GM20431 (cell line): Measurements from ENCODE around the gene SULT4A1.
"Not testable (repeated sequence)": the region's sequence is repeated elsewhere in the genome, so short reads cannot be mapped to it uniquely, and the experiment has no call there.

Source experiments
- in situ Hi-C: fragments of 300-500 bp; cut with MseI, MboI; formaldehyde crosslinking; loops from one replicate; pipeline ENCODE4 v1.15.0; 2020; ENCODE audit warnings: low sequenced_read_pairs; ENCODE audit not compliant: unreplicated experiment

The SULT4A1 gene

GRCh38 chr22:43862074-43862881 is at the start of gene SULT4A1:
Gene SULT4A1, minus strand, starts transcription at chr22:43862513. Its CDS starts 131 bp downstream, at chr22:43862382.
- in situ Hi-C loops: no loop called here

- in situ Hi-C loops: no loop called here
These were observed 49.0 kb upstream of the SULT4A1 start for GRCh38 chr22:43911351-43911750.

- in situ Hi-C loops: no loop called here
These were observed 47.9 kb upstream of the SULT4A1 start for GRCh38 chr22:43910178-43910695.

- in situ Hi-C loops: no loop called here
These were observed 47.4 kb upstream of the SULT4A1 start for GRCh38 chr22:43909708-43910107.

GRCh38 chr22:43905681-43906080 is 43.4 kb upstream of the SULT4A1 start:
- in situ Hi-C loops: no loop called here

- in situ Hi-C loops: not testable (repeated sequence)
These were observed 42.1 kb upstream of the SULT4A1 start for GRCh38 chr22:43904412-43904811.

- in situ Hi-C loops: not testable (repeated sequence)
These were observed 40.7 kb upstream of the SULT4A1 start for GRCh38 chr22:43903033-43903432.

GRCh38 chr22:43901976-43902643 is 39.8 kb upstream of the SULT4A1 start:
- in situ Hi-C loops: no loop called here

GRCh38 chr22:43900206-43900605 is 37.9 kb upstream of the SULT4A1 start:
- in situ Hi-C loops: no loop called here

GRCh38 chr22:43897751-43898261 is 35.5 kb upstream of the SULT4A1 start:
- in situ Hi-C loops: no loop called here

- in situ Hi-C loops: no loop called here
These were observed 33.8 kb upstream of the SULT4A1 start for GRCh38 chr22:43895986-43896645.

- in situ Hi-C loops: no loop called here
These were observed 31.8 kb upstream of the SULT4A1 start for GRCh38 chr22:43894122-43894521.

GRCh38 chr22:43893266-43893665 is 31.0 kb upstream of the SULT4A1 start:
- in situ Hi-C loops: no loop called here

GRCh38 chr22:43892183-43892894 is 30.0 kb upstream of the SULT4A1 start:
- in situ Hi-C loops: no loop called here

GRCh38 chr22:43891360-43892182 is 29.3 kb upstream of the SULT4A1 start, which contains the start of gene PNPLA5:
Gene PNPLA5, minus strand, starts transcription at chr22:43892013. Its CDS starts 133 bp downstream, at chr22:43891880.
- in situ Hi-C loops: no loop called here

- in situ Hi-C loops: no loop called here
These were observed 28.6 kb upstream of the SULT4A1 start for GRCh38 chr22:43890901-43891331.

GRCh38 chr22:43889860-43890253 is 27.5 kb upstream of the SULT4A1 start:
- in situ Hi-C loops: no loop called here

- in situ Hi-C loops: no loop called here
These were observed 27.0 kb upstream of the SULT4A1 start for GRCh38 chr22:43889201-43889859.
